ENCODE results near the gene ATP6V1G3. TPM values are rescaled to one million over a fixed set of nuclear protein-coding genes. Genes with fewer than 3 reads are reported as not detected.

Gene ATP6V1G3
- total and polyA plus RNA-seq, 10 donors = not detected

DNA sequence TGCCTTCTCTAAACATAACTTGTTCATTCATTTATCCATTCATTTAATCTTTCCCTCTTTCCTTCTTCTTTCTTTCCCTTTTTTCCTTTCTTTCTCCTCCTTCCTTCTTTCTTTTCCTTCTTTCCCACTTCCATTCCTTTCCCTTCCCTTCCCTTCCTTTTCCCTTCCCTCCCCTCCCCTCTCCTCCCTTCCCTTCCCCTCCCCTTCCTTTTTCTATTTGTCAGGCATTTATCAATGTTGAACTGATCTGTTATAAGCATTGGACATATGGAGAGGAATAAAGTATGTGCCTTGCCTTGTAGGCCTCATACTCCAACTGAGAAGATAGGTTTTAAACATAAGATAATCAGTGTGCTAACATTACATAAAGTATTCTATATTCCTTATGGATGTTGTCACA is 23.7 kb upstream of the ATP6V1G3 start:
- Histone ChIP-seq H3K27ac (peak overlapping the region in 4 of 8 donors; percentile 13 to 66 (median 51)), H3K36me3 (no peaks in the 10 kb centered on the region), H3K4me3 (no peak overlapping the region), H3K27me3 (replicated peaks in 1 of 7) (no peaks in the 10 kb centered on the region), H3K4me1 (peaks cover 0 to 49% (median 17%) of the 10 kb centered on the region in 6 donors), H3K9me3 (no peaks in the 10 kb centered on the region)
- intact Hi-C loops (cut with DNase I; ENCODE audit: low total_unique reads) = no loop called here
- no peak for DNase-seq
- TF ChIP-seq POLR2AphosphoS5 (IDR thresholded peaks at IDR 0.05) = no peak
- TF ChIP-seq POLR2A (IDR thresholded peaks at IDR 0.05) = no peak
- TF ChIP-seq, protein P1, sequence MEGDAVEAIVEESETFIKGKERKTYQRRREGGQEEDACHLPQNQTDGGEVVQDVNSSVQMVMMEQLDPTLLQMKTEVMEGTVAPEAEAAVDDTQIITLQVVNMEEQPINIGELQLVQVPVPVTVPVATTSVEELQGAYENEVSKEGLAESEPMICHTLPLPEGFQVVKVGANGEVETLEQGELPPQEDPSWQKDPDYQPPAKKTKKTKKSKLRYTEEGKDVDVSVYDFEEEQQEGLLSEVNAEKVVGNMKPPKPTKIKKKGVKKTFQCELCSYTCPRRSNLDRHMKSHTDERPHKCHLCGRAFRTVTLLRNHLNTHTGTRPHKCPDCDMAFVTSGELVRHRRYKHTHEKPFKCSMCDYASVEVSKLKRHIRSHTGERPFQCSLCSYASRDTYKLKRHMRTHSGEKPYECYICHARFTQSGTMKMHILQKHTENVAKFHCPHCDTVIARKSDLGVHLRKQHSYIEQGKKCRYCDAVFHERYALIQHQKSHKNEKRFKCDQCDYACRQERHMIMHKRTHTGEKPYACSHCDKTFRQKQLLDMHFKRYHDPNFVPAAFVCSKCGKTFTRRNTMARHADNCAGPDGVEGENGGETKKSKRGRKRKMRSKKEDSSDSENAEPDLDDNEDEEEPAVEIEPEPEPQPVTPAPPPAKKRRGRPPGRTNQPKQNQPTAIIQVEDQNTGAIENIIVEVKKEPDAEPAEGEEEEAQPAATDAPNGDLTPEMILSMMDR (IDR thresholded peaks at IDR 0.05 in 8 of 11, conservative IDR thresholded peaks at IDR 0.05 in 3 of 11) = no peak

DNA sequence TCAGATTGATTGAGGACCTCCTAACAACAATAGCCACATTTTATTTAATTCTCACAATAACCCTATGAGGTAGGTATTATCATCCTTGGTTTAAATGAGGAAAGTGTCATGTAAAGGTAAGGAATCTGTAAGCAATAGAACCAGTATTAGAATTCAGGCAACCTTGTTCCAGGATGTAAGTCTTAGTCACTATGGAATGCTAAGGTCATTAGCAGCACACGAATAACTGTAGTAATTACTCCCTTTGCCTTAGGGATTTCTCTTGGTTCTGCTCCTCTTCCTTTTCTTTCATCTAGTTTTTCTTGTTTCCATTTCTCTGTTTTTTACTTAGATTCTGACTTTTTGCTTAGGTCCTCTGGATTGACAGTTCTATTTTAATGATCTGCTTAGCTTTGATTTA is 23.1 kb upstream of the ATP6V1G3 start:
- peaks cover 0 to 55% (median 17%) of the 10 kb centered on the region in 6 donors for H3K4me1 ChIP-seq
- no peak for DNase-seq
- H3K36me3 ChIP-seq = no peaks in the 10 kb centered on the region
- TF ChIP-seq, protein P1 (IDR thresholded peaks at IDR 0.05 in 8 of 11, conservative IDR thresholded peaks at IDR 0.05 in 3 of 11) = no peak
- TF ChIP-seq POLR2A (IDR thresholded peaks at IDR 0.05) (no peak), POLR2AphosphoS5 (IDR thresholded peaks at IDR 0.05) (no peak)
- WGBS, 5 donors = 71 to 86% (median 76%) methylated on average over 1 of the region's 1 CpG
- peak overlapping the region in 2 of 8 donors; percentile 55 to 66 for H3K27ac ChIP-seq
- H3K9me3 ChIP-seq = no peaks in the 10 kb centered on the region
- H3K4me3 ChIP-seq = no peak overlapping the region
- H3K27me3 ChIP-seq (replicated peaks in 1 of 7) = no peaks in the 10 kb centered on the region
- intact Hi-C loops (cut with DNase I; ENCODE audit: low total_unique reads) = no loop called here

DNA sequence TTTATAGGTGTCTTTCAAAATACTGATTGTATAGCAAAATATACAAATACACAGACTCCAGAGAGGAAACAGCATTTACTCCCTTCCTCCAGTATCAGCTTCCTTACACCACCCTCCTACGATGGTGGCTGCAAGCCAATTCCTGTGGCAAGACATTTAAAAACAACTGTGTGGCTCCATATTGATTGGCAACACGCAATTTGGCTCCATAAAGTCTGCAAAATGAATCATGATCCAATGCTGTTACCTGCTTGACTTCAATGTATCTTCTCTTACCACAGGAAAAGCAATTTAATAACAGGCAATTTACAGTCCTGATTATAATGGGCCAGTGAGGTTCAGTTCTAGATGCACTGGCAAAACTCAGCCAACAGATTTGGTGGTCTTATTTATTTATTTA is 19.7 kb upstream of the ATP6V1G3 start:
- no peaks in the 10 kb centered on the region for H3K9me3 ChIP-seq
- intact Hi-C loops (cut with DNase I; ENCODE audit: low total_unique reads) = no loop called here
- peaks cover 9 to 86% (median 40%) of the 10 kb centered on the region in 6 donors for H3K4me1 ChIP-seq
- no peaks in the 10 kb centered on the region for H3K36me3 ChIP-seq
- no peak overlapping the region for H3K4me3 ChIP-seq
- no peaks in the 10 kb centered on the region for H3K27me3 ChIP-seq (replicated peaks in 1 of 7)
- DNase-seq = no peak
- H3K27ac ChIP-seq = peak overlapping the region in 1 of 8 donors; percentile 39
- WGBS, 5 donors = 38 to 47% (median 41%) methylated on average over 2 of the region's 2 CpGs
- TF ChIP-seq POLR2AphosphoS5 (IDR thresholded peaks at IDR 0.05) = no peak
- TF ChIP-seq POLR2A (IDR thresholded peaks at IDR 0.05) = no peak

DNA sequence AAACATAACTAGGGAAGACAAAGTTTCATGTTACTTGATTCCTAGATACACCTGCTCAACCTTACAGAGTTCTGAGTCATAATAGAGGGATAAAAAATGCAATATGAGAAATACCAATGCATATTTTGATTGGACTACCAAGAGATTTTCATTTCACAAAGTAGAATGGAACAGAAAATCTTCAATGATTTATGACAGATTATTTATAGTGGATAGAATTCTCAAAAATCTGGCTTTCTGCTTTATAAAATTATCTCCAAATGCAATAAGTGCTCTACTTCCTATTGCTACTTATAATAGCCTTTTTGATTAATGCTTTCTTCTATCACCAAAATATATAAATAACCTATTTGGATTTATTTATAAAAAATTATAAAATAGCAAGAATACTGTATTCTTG is 18.9 kb upstream of the ATP6V1G3 start:
- Histone ChIP-seq H3K27ac (peak overlapping the region in 3 of 8 donors; percentile 34 to 79 (median 36)), H3K4me3 (no peak overlapping the region), H3K36me3 (no peaks in the 10 kb centered on the region), H3K4me1 (peaks cover 9 to 86% (median 44%) of the 10 kb centered on the region in 6 donors), H3K27me3 (replicated peaks in 1 of 7) (no peaks in the 10 kb centered on the region), H3K9me3 (no peaks in the 10 kb centered on the region)
- DNase-seq = no peak
- TF ChIP-seq POLR2A (IDR thresholded peaks at IDR 0.05) (no peak), POLR2AphosphoS5 (IDR thresholded peaks at IDR 0.05) (no peak)
- TF ChIP-seq, protein P1 (IDR thresholded peaks at IDR 0.05 in 8 of 11, conservative IDR thresholded peaks at IDR 0.05 in 3 of 11) = no peak
- intact Hi-C loops (cut with DNase I; ENCODE audit: low total_unique reads) = no loop called here

DNA sequence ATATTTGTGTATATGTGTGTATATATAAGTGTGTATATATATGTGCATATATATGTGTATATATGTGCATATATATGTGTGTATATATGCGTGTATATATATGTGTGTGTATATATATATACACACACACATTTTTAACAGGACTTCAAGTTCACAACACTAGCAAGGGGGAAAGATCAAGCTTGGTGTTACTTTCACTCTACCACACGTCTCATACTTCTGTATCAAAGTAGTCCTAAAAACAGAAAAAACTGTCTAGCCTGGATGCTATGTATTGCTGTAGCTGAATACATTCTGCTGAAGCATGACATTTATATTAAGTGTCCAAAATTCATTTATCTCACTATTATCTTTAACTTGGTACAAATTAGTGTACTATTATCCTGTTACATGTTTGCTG is 17.9 kb upstream of the ATP6V1G3 start:
- Histone ChIP-seq H3K4me3 (no peak overlapping the region), H3K4me1 (peaks cover 13 to 86% (median 52%) of the 10 kb centered on the region in 6 donors), H3K27me3 (replicated peaks in 1 of 7) (no peaks in the 10 kb centered on the region), H3K9me3 (no peaks in the 10 kb centered on the region), H3K27ac (peak overlapping the region in 4 of 8 donors; percentile 1 to 86 (median 56)), H3K36me3 (no peaks in the 10 kb centered on the region)
- 68 to 82% (median 72%) methylated on average over 2 of the region's 2 CpGs for WGBS, 5 donors
- TF ChIP-seq POLR2AphosphoS5 (IDR thresholded peaks at IDR 0.05) (no peak), POLR2A (IDR thresholded peaks at IDR 0.05) (no peak)
- TF ChIP-seq, protein P1 (IDR thresholded peaks at IDR 0.05 in 8 of 11, conservative IDR thresholded peaks at IDR 0.05 in 3 of 11) = no peak
- intact Hi-C loops (cut with DNase I; ENCODE audit: low total_unique reads) = no loop called here
- no peak for DNase-seq

All from spleen (tissue), 11 donors.